Bronchial epithelial cell (primary cell): ENCODE results near the gene LRP1-AS. TPM values are rescaled to one million over a fixed set of nuclear protein-coding genes. Genes with fewer than 3 reads are reported as not detected.

Source experiments
- DNase-seq: peaks from one replicate; pipeline ENCODE4 v3.0.0-alpha.2; 2010; ENCODE audit warnings: low read depth
- FAIRE-seq: peaks from 2 replicates; lab custom pipeline; 2011; peaks lifted over from hg19 to GRCh38; lab: Jason Lieb, UNC
- H3K27me3 ChIP-seq: 2 replicates; pipeline ENCODE4 v1.5.1; 2011; ENCODE audit warnings: low read length; ENCODE audit not compliant: control insufficient read depth, insufficient read depth
- H3K36me3 ChIP-seq: 2 replicates; pipeline ENCODE4 v1.5.1; 2011; ENCODE audit warnings: low read length; ENCODE audit not compliant: control insufficient read depth, insufficient read depth
- H3K4me3 ChIP-seq: 2 replicates; pipeline ENCODE4 v1.5.1; 2011; ENCODE audit warnings: mild to moderate bottlenecking, low read depth, low read length, control low read depth
- total RNA-seq: library from RNA; depleted of rRNA; stranded (reverse); fragments of >200 nt; gene quantifications from 2 replicates; pipeline ENCODE4 v1.2.1, GENCODE V29; 2014
- TF ChIP-seq, protein P1 (sequence below): IDR thresholded peaks from 2 replicates; pipeline ENCODE4 v1.5.1; 2011; ENCODE audit warnings: mild to moderate bottlenecking, moderate library complexity, low read length, control low read depth, inconsistent platforms; ENCODE audit not compliant: insufficient read depth, severe bottlenecking

The LRP1-AS gene
- total RNA-seq, 1 donor from 2014 or later = not detected

DNA sequence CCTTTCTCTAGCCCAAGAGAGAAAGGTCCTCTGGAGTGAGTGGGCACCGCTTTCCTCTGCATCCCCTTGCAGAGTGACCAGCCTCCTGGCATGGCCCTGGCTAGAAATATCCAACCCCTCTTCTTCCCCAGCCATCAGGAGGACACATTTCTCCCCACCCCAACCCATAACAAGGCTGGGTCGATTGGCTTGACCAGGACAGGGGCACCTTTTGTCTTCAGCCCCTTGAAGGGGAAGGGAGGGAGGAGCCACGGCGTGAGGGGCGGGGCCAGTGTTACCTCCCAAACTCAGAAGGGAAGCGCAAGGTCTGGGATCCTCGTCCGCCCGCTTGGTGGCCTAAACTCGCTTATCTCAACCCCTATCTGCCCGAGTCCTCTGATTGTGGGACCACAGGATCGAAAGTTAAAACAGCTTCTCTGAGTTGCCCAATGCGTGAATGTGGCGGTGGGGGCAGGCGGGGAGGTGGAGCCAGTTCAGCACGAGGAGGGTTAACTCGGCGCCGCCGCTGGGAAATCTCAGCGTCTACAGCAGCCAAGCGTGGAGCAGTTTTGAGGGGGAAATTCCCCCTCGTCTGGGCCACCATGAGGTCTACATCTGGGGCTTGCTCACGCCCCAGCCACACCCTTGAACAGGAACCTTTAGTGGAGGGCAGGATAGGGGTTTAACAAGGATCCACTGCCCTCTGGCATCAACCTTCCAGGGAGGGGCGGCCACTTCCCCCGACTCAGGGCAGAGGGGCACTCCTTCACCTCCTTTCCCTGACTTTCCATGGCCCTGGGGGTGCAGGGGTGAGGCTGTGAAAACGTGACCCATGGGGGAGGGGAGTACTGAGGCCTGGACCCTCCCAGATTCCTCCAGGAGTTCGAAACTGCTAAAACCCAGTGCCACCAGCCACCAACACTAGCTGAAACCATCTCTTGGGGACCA, 37.1 kb downstream of the LRP1-AS start:
- no peak for DNase-seq
- TF ChIP-seq, protein P1, sequence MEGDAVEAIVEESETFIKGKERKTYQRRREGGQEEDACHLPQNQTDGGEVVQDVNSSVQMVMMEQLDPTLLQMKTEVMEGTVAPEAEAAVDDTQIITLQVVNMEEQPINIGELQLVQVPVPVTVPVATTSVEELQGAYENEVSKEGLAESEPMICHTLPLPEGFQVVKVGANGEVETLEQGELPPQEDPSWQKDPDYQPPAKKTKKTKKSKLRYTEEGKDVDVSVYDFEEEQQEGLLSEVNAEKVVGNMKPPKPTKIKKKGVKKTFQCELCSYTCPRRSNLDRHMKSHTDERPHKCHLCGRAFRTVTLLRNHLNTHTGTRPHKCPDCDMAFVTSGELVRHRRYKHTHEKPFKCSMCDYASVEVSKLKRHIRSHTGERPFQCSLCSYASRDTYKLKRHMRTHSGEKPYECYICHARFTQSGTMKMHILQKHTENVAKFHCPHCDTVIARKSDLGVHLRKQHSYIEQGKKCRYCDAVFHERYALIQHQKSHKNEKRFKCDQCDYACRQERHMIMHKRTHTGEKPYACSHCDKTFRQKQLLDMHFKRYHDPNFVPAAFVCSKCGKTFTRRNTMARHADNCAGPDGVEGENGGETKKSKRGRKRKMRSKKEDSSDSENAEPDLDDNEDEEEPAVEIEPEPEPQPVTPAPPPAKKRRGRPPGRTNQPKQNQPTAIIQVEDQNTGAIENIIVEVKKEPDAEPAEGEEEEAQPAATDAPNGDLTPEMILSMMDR = no peak
- peak overlapping the region; percentile 76 for H3K4me3 ChIP-seq
- peak; percentile 13 for FAIRE-seq
- H3K27me3 ChIP-seq = no peaks in the 10 kb centered on the region
- peaks cover 27% of the 10 kb centered on the region for H3K36me3 ChIP-seq

DNA sequence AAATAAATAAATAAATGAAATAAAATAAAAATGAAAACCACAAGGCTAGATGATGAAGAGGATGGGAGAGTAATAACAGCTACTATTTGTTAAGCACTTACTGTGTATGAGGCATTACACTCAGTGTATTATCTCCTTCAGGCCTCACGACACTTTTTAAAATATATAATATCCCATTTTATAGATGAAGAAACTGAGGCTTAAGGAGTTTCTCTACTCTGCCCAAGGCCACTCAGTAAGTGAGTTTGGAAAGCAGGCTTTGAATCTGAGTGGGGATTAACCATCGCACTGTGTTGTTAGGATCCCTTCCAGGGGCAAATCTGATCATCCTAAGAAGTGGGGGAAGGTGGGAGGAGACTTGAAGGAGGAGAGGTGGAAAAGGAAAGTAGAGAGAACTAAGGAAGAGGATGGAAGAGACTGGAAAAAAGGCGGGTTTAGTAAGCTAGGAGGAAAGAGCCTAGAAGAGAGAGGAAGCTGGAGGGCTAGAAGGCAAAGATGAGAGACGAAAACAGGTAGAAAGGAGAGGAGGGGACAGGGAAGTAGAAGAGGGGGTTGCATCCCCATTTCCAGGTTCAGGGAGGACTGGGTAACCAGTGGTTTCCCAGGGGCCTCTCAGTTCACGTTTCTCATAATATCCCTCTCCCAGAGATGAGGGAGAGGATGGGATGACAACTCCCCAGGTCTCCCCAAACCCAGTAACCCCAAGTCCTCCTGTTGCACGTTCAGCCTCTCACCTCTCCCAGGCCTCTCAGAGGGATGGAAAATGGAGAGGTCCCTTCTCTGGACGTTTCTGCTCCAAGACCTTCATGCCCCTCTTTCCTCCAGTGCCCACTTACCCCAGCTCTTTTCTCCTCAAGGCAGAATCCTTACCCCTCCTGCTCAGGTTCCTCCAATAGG, 38.0 kb downstream of the LRP1-AS start:
- DNase-seq (no peak), FAIRE-seq (no peak)
- Histone ChIP-seq H3K4me3 (peak overlapping the region; percentile 76), H3K27me3 (no peaks in the 10 kb centered on the region), H3K36me3 (peaks cover 35% of the 10 kb centered on the region)
- TF ChIP-seq, protein P1 = no peak

DNA sequence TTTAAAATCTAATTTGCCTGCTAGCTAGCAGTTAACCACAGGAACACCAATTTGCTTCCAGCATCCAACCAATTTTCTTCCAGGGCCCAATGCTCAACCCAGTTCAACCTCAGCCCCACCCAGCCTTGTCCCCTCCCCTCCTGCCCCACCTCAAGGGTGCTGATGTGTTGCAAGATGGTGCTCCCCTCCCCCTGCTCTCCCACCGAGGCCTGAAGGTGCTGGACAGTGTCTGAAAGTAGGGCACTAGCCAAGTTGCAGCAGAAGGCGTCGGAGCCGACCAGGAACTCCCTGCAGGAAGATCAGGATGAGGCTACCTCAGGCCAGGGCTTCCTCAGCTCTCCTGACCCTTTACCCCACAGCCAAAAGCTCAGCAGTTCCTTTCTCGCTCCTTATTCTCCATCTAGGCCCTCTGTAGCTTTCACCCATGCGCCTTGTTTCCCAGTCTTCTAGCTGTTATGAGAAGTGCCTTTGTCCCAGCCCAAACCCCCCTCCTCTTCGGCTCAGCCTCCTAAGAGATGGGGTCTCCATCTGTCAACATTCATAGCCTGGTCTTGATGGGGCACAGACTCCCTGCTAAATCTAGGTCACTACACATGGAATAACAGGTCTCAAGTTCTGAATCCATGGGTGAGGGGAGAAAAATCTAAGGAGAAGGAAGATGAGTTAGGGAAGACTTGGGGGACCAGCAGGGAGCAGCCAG, 39.8 kb downstream of the LRP1-AS start:
- Histone ChIP-seq H3K4me3 (no peak overlapping the region), H3K36me3 (peaks cover 41% of the 10 kb centered on the region), H3K27me3 (no peaks in the 10 kb centered on the region)
- no peak for FAIRE-seq
- TF ChIP-seq, protein P1 = no peak
- DNase-seq = no peak

DNA sequence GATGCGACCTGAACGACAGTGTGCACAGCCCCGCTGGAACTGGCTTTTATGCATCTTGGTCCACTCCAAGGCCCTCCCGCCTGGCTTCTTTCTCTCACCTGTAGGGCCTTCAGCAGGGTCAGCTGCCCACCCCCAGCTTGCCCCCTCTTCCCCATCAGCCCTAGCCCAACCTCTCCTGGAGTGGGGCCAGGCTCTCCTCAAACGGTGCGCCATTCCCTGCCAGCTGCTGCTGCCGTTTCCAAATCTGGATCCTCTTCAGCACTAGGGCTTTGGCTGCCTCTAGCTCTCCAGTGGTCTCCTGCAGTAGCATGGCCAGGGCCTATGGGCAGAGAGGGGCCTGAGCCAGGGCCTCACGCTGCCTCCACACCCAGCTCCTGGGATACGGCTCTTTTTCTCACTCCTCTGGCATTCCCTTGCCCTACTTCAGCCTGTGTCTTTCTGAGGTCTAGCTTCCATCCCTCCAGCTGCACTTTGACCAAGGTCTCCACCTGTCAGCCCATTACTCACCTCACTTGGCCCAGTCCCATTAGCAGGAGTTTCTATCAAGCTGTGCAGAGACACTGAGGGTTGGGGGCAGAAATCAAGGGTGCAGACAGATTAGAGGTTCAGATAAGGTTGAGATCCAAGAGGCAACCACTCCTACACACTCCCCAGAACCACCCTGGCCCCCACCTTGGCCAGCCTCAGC, 41.3 kb downstream of the LRP1-AS start:
- DNase-seq (no peak), FAIRE-seq (no peak)
- no peak overlapping the region for H3K4me3 ChIP-seq
- H3K36me3 ChIP-seq = peaks cover 47% of the 10 kb centered on the region
- TF ChIP-seq, protein P1 = no peak
- H3K27me3 ChIP-seq = no peaks in the 10 kb centered on the region
